Endothelial cell of umbilical vein (primary cell): Measurements from ENCODE around the gene LHFPL2. TPM values are rescaled to one million over a fixed set of nuclear protein-coding genes. Genes with fewer than 3 reads are reported as not detected.

Experiments
- BruUV-seq: library from RNA; stranded (reverse); fragments of 400-500 nt; replicated peaks from 2 replicates; lab custom pipeline; 2021; lab: Mats Ljungman, UMichigan
- CTCF ChIA-PET: fragments of 300-600, 350-600 bp; sonication (Branson Sonifier 250); formaldehyde crosslinking; loops from one replicate; lab custom pipeline; 2021; ENCODE audit warnings: antibody characterized with exemption, inconsistent platforms; lab: Charles Lee
- POLR2A ChIA-PET: fragments of 300-600, 350-600 bp; sonication (Branson Sonifier 250); formaldehyde crosslinking; loops from one replicate; lab custom pipeline; 2021; ENCODE audit warnings: antibody characterized with exemption, inconsistent platforms; lab: Charles Lee
- DNase-seq: peaks from one replicate; pipeline ENCODE4 v3.0.0-alpha.2; 2011; ENCODE audit warnings: low read depth, low spot score
- FAIRE-seq: peaks from 2 replicates; lab custom pipeline; 2011; peaks lifted over from hg19 to GRCh38; lab: Jason Lieb, UNC
- H2AFZ ChIP-seq: 2 replicates; pipeline ENCODE4 v1.6.0; 2012; ENCODE audit warnings: low read depth, low read length, control low read depth, inconsistent platforms
- H3K27ac ChIP-seq: 2 replicates; pipeline ENCODE4 v1.5.1; 2011; ENCODE audit warnings: low read depth, mild to moderate bottlenecking, control low read depth, low read length, moderate library complexity; ENCODE audit not compliant: insufficient read depth
- H3K27me3 ChIP-seq, 2 experiments: 2 replicates each; pipeline versions ENCODE4 v1.6.0 to v1.6.1; 2011; ENCODE audit warnings: low read length in 2 of 2, mixed read lengths in 1 of 2; ENCODE audit not compliant: control insufficient read depth in 2 of 2, insufficient read depth in 2 of 2
- H3K36me3 ChIP-seq, 2 experiments: 2 replicates in 1 of 2; 3 replicates in 1 of 2; pipeline ENCODE4 v1.5.1; 2011; ENCODE audit warnings: low read length in 2 of 2, mild to moderate bottlenecking in 1 of 2, moderate library complexity in 1 of 2; ENCODE audit not compliant: control insufficient read depth in 2 of 2, insufficient read depth in 2 of 2; ENCODE audit errors: extremely low read depth in 1 of 2
- H3K4me1 ChIP-seq: 3 replicates; pipeline ENCODE4 v1.5.1; 2011; ENCODE audit warnings: mild to moderate bottlenecking, low read length; ENCODE audit not compliant: control insufficient read depth, insufficient read depth; ENCODE audit errors: extremely low read depth
- H3K4me2 ChIP-seq: 2 replicates; pipeline ENCODE4 v1.6.1; 2011; ENCODE audit warnings: low read length, control low read depth, mixed read lengths; ENCODE audit not compliant: insufficient read depth
- H3K4me3 ChIP-seq, 3 experiments: fragments of 200-600 bp in 1 of 3; sonication (generic), shearing (Covaris generic) in 1 of 3; replicated peaks in 1 of 3; 2 replicates each; pipeline ENCODE4 v1.5.1; 2011 to 2016; ENCODE audit warnings: control low read depth in 3 of 3, low read length in 3 of 3, mild to moderate bottlenecking in 2 of 3, inconsistent platforms in 1 of 3, low read depth in 1 of 3, moderate library complexity in 1 of 3; ENCODE audit not compliant: insufficient read depth in 1 of 3
- H3K79me2 ChIP-seq: 2 replicates; pipeline ENCODE4 v1.6.0; 2012; ENCODE audit warnings: low read length, inconsistent platforms; ENCODE audit not compliant: control insufficient read depth, insufficient read depth
- H3K9ac ChIP-seq: replicated peaks from 2 replicates; pipeline ENCODE3; 2011; ENCODE audit warnings: low read length, control low read depth; ENCODE audit not compliant: insufficient read depth; ENCODE audit errors: extremely low read depth
- H3K9me1 ChIP-seq: replicated peaks from 3 replicates; pipeline ENCODE4 v1.6.0; 2011; ENCODE audit warnings: mild to moderate bottlenecking, low read length; ENCODE audit not compliant: control insufficient read depth, insufficient read depth; ENCODE audit errors: extremely low read depth
- H3K9me3 ChIP-seq: replicated peaks from 2 replicates; pipeline ENCODE4 v1.5.1; 2012; ENCODE audit warnings: low read length, inconsistent platforms; ENCODE audit not compliant: control insufficient read depth, insufficient read depth
- H4K20me1 ChIP-seq: replicated peaks from 2 replicates; pipeline ENCODE3; 2011; ENCODE audit warnings: mild to moderate bottlenecking, low read length; ENCODE audit not compliant: control insufficient read depth, insufficient read depth; ENCODE audit errors: extremely low read depth
- CTCF ChIP-seq, 2 donors: IDR thresholded peaks; 1 replicate in 1 of 2; 2 replicates in 1 of 2; pipeline ENCODE4 v1.5.1; 2011; ENCODE audit warnings: low read length in 2 of 2, mild to moderate bottlenecking in 2 of 2, moderate library complexity in 2 of 2, control low read depth in 1 of 2, inconsistent platforms in 1 of 2, low read depth in 1 of 2; ENCODE audit not compliant: insufficient read depth in 1 of 2; ENCODE audit errors: extremely low read depth in 1 of 2
- EZH2 ChIP-seq: IDR thresholded peaks from 2 replicates; pipeline ENCODE4 v1.6.1; 2012; ENCODE audit warnings: borderline replicate concordance, low read depth, mild to moderate bottlenecking, moderate library complexity, low read length, inconsistent platforms; ENCODE audit not compliant: severe bottlenecking
- FOS ChIP-seq: IDR thresholded peaks from 2 replicates; pipeline ENCODE4 v1.6.1; 2011; ENCODE audit warnings: mild to moderate bottlenecking, low read length, moderate library complexity, borderline replicate concordance; ENCODE audit not compliant: insufficient read depth
- GATA2 ChIP-seq: IDR thresholded peaks from 2 replicates; pipeline ENCODE4 v1.7.0; 2011; ENCODE audit warnings: low read depth, mild to moderate bottlenecking, moderate library complexity, mixed read lengths, low read length; ENCODE audit not compliant: insufficient read length, insufficient read depth
- JUN ChIP-seq: IDR thresholded peaks from 2 replicates; pipeline ENCODE4 v1.6.1; 2011; ENCODE audit warnings: borderline replicate concordance, low read depth; ENCODE audit not compliant: insufficient read length, insufficient read depth
- MYC ChIP-seq: IDR thresholded peaks from one replicate; pipeline ENCODE4 v1.6.1; 2011; ENCODE audit warnings: mild to moderate bottlenecking, low read depth, low read length
- POLR2A ChIP-seq: IDR thresholded peaks from 2 replicates; pipeline ENCODE4 v1.6.1; 2012; ENCODE audit warnings: low read depth, mild to moderate bottlenecking, control low read depth, low read length
- POLR2AphosphoS5 ChIP-seq: IDR thresholded peaks from 2 replicates; pipeline ENCODE4 v1.6.1; 2012; ENCODE audit warnings: low read depth, mild to moderate bottlenecking, control low read depth, low read length, moderate library complexity; ENCODE audit not compliant: insufficient read depth
- dilution Hi-C: fragments of 300-500 bp; cut with MboI; formaldehyde crosslinking; loops from one replicate; pipeline ENCODE4 v1.15.0; 2019; ENCODE audit warnings: low sequenced_read_pairs; ENCODE audit not compliant: extremely low pct_ligation_motif_present
- intact Hi-C: fragments of 100-400 bp; cut with micrococcal nuclease; formaldehyde crosslinking; loops from one replicate; pipeline ENCODE4 v1.10.0; 2022
- polyA plus RNA-seq, 4 experiments: library from polyadenylated mRNA; depleted of rRNA in 3 of 4; stranded (reverse) in 3 of 4; unstranded in 1 of 4; fragments of >200 nt; gene quantifications; 2 replicates each; pipeline versions ENCODE4 v1.2.1 to v1.2.3, GENCODE V29; 2011 to 2012; ENCODE audit warnings: missing spikeins in 1 of 4
- total RNA-seq: library from RNA; stranded (reverse); gene quantifications from 2 replicates; pipeline ENCODE4 v1.2.3, GENCODE V29; 2021

LHFPL2 gene
- total and polyA plus RNA-seq, 2 donors (not counting 3 experiments of a cell fraction or from before 2014, with no cell fraction given) = 9.6 to 36.3 TPM

GRCh38 chr5:78573318-78573717 is 75.3 kb downstream of the LHFPL2 start:
- Histone ChIP-seq H3K79me2 (peaks cover 15% of the 10 kb centered on the region), H3K27ac (no peak overlapping the region), H3K4me3 (no peak overlapping the region), H3K27me3 (no peaks in the 10 kb centered on the region), H3K4me2 (no peak overlapping the region), H3K9me3 (no peaks in the 10 kb centered on the region), H3K9ac (no peak overlapping the region), H4K20me1 (no peaks in the 10 kb centered on the region), H2AFZ (no peak overlapping the region), H3K36me3 (no peaks in the 10 kb centered on the region), H3K9me1 (no peaks in the 10 kb centered on the region), H3K4me1 (peaks cover 17% of the 10 kb centered on the region)
- TF ChIP-seq FOS (no peak), JUN (no peak), POLR2AphosphoS5 (no peak), GATA2 (no peak), POLR2A (no peak), EZH2 (no peak), CTCF (IDR thresholded peaks at IDR 0.05; ENCODE audit: extremely low read depth in 1 of 2, insufficient read depth in 1 of 2, low read depth in 1 of 2, low read length in 2 of 2) (no peak), MYC (no peak)
- intact Hi-C loops = no loop called here
- FAIRE-seq (no peak), DNase-seq (no peak)
- POLR2A ChIA-PET = no interaction called here
- BruUV-seq = no TSS peak
- CTCF ChIA-PET = interaction anchor here (1.2 kb wide), 1 partner anchor 40 kb away, joined by 4 read pairs; no protein-coding TSS in a partner anchor
- dilution Hi-C loops = no loop called here
